Measurements from ENCODE around the gene OXLD1. TPM values are rescaled to one million over a fixed set of nuclear protein-coding genes. Genes with fewer than 3 reads are reported as not detected.

OXLD1 gene
- total RNA-seq, 1 donor from 2014 or later: 31.2 TPM

DNA sequence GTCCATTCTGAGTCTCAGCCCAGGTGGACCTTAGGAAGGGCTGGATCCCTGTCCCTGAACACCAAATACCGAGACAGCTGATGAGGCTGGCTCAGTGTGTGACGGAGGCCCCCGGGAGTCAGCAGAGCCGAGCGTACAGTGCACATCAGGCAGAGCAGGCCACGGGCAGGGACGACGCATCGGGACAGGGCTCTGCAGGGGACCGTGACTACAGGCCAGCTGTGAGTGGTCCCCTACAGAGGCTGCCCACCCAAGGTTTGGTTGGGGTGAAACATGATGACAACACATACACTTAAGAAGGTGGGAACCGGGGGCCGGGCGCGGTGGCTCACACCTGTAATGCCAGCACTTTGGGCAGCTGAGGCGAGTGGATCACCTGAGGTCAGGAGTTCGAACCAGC lies 6.5 kb upstream of the OXLD1 start:
- Mint-ChIP-seq H3K36me3 (ENCODE audit: unreplicated experiment) (peaks cover 15% of the 10 kb centered on the region), H3K9me3 (ENCODE audit: unreplicated experiment) (no peaks in the 10 kb centered on the region), H3K4me3 (ENCODE audit: unreplicated experiment) (no peak overlapping the region), H3K27ac (ENCODE audit: unreplicated experiment) (no peak overlapping the region), H3K27me3 (ENCODE audit: unreplicated experiment) (no peaks in the 10 kb centered on the region), H3K4me1 (ENCODE audit: unreplicated experiment) (peaks cover 4% of the 10 kb centered on the region)
- no peak for DNase-seq (ENCODE audit: extremely low spot score, unreplicated experiment)
- TF ChIP-seq, protein P1, sequence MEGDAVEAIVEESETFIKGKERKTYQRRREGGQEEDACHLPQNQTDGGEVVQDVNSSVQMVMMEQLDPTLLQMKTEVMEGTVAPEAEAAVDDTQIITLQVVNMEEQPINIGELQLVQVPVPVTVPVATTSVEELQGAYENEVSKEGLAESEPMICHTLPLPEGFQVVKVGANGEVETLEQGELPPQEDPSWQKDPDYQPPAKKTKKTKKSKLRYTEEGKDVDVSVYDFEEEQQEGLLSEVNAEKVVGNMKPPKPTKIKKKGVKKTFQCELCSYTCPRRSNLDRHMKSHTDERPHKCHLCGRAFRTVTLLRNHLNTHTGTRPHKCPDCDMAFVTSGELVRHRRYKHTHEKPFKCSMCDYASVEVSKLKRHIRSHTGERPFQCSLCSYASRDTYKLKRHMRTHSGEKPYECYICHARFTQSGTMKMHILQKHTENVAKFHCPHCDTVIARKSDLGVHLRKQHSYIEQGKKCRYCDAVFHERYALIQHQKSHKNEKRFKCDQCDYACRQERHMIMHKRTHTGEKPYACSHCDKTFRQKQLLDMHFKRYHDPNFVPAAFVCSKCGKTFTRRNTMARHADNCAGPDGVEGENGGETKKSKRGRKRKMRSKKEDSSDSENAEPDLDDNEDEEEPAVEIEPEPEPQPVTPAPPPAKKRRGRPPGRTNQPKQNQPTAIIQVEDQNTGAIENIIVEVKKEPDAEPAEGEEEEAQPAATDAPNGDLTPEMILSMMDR (IDR thresholded peaks at IDR 0.05): no peak

DNA sequence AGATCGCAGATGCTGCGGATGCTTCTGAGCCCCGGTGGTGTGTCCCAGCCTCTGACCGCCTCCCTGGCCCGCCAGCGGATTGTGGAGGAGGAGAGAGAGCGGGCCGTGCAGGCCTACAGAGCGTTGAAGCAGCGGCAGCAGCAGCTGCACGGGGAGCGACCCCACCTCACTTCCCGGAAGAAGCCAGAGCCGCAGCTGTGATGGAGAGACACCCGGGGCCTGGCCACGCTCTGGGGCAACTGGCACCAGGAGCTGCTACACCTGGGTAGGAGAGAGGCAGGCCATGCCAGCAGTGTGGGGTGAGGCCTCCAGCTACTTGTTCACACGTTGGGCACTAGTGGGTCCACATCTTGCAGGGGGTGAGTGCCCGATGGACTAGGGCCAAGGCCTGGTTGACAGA lies 6.1 kb upstream of the OXLD1 start:
- no peak overlapping the region for H3K27ac Mint-ChIP-seq (ENCODE audit: unreplicated experiment)
- H3K27me3 Mint-ChIP-seq (ENCODE audit: unreplicated experiment): no peaks in the 10 kb centered on the region
- TF ChIP-seq, protein P1 (IDR thresholded peaks at IDR 0.05): no peak
- no peak for DNase-seq (ENCODE audit: extremely low spot score, unreplicated experiment)
- H3K9me3 Mint-ChIP-seq (ENCODE audit: unreplicated experiment): no peaks in the 10 kb centered on the region
- no peak overlapping the region for H3K4me3 Mint-ChIP-seq (ENCODE audit: unreplicated experiment)
- peaks cover 16% of the 10 kb centered on the region for H3K36me3 Mint-ChIP-seq (ENCODE audit: unreplicated experiment)
- peaks cover 9% of the 10 kb centered on the region for H3K4me1 Mint-ChIP-seq (ENCODE audit: unreplicated experiment)

DNA sequence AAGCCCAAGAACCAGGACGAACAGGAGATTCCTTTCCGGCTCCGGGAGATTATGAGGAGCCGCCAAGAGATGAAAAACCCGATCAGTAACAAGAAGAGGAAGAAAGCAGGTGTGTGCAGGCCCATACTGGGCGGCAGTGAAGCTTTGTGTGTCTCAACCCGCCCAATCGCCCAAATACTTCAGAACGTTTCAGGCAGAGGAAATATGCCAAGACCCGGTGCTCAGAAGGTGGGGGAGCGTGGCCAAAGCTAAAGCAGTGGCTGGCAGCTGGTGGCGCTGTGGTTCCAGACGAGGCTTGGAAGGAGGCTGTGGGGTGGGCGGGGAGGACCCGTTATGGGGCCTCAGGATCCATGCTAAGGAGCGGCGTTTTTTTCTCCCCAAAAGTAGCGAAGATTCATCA lies 1.3 kb upstream of the OXLD1 start:
- H3K27me3 Mint-ChIP-seq (ENCODE audit: unreplicated experiment): no peaks in the 10 kb centered on the region
- H3K4me1 Mint-ChIP-seq (ENCODE audit: unreplicated experiment): peaks cover 17% of the 10 kb centered on the region
- H3K4me3 Mint-ChIP-seq (ENCODE audit: unreplicated experiment): peak overlapping the region; percentile 93
- peaks cover 13% of the 10 kb centered on the region for H3K36me3 Mint-ChIP-seq (ENCODE audit: unreplicated experiment)
- H3K9me3 Mint-ChIP-seq (ENCODE audit: unreplicated experiment): no peaks in the 10 kb centered on the region
- H3K27ac Mint-ChIP-seq (ENCODE audit: unreplicated experiment): peak overlapping the region; percentile 27
- TF ChIP-seq, protein P1 (IDR thresholded peaks at IDR 0.05): no peak
- no peak for DNase-seq (ENCODE audit: extremely low spot score, unreplicated experiment)

DNA sequence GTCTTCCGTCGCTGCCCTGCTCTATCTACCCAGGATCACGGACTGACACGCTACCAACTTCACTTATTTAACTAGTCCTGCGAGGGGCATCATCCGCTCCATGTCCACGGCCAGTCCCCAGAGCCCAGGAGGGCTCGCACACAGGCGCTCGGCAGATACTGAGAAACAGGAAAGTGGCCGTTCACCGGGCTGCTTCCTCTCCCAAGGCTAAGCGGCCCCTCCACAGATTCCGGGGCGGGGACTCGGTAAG lies 388 bp downstream of the OXLD1 start:
- H3K27ac Mint-ChIP-seq (ENCODE audit: unreplicated experiment): peak overlapping the region; percentile 91

DNA sequence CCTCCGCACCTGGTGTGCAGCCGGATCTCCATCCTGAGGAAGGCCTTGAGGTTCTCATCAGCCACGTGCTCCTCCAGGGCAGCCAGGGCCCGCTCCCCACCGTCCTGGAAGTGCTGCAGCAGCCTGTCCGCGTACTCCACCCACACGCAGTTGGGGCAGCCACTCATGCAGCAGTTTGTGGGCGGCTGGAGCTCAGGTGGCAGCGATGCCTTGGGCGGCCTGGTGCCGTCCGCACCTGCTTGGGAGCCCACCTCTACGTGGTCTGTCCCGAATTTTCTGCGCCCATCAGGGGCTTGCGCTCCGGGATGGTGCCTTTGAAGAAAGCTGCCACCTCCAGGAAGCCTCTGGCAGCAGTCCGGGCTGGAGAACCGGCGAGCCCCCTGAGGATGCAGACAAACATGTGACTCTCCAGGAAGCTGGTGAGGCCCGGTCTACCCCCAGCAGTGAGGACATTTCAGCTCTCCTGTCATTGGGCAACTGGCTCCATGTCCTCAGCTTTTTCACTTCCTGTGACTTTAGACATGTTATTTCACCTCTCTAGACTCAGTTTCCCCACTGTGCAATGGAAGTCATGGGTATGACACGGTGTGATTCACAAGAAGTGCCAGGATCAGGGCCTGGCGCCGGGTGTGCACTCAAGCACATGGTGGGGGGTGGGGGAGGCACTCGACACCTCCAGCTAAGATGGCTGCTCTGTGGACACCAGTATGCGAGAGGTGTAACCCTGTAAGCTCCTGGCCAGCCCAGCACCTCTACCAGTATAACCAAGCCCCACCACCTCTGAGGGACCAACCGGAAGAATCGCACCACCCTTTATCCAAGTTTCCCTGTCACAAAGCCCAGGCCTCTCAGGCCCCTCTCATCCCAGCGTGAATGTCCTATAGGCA lies 957 bp downstream of the OXLD1 start:
- Mint-ChIP-seq H3K9me3 (ENCODE audit: unreplicated experiment) (no peaks in the 10 kb centered on the region), H3K4me1 (ENCODE audit: unreplicated experiment) (peaks cover 17% of the 10 kb centered on the region), H3K4me3 (ENCODE audit: unreplicated experiment) (peak overlapping the region; percentile 93), H3K27me3 (ENCODE audit: unreplicated experiment) (no peaks in the 10 kb centered on the region), H3K27ac (ENCODE audit: unreplicated experiment) (peak overlapping the region; percentile 91), H3K36me3 (ENCODE audit: unreplicated experiment) (peaks cover 7% of the 10 kb centered on the region)
- no peak for DNase-seq (ENCODE audit: extremely low spot score, unreplicated experiment)
- TF ChIP-seq, protein P1 (IDR thresholded peaks at IDR 0.05): no peak

More for the DNA sequence above, 388 bp downstream of the OXLD1 start:
- H3K36me3 Mint-ChIP-seq (ENCODE audit: unreplicated experiment): peaks cover 7% of the 10 kb centered on the region
- no peaks in the 10 kb centered on the region for H3K9me3 Mint-ChIP-seq (ENCODE audit: unreplicated experiment)
- peaks cover 17% of the 10 kb centered on the region for H3K4me1 Mint-ChIP-seq (ENCODE audit: unreplicated experiment)
- no peak for DNase-seq (ENCODE audit: extremely low spot score, unreplicated experiment)
- TF ChIP-seq, protein P1 (IDR thresholded peaks at IDR 0.05): no peak
- no peaks in the 10 kb centered on the region for H3K27me3 Mint-ChIP-seq (ENCODE audit: unreplicated experiment)
- peak overlapping the region; percentile 93 for H3K4me3 Mint-ChIP-seq (ENCODE audit: unreplicated experiment)

All from osteocyte (in vitro differentiated cells).